Right ventricle myocardium superior (tissue), 1 donor: ENCODE results near the gene RAD51. TPM values are rescaled to one million over a fixed set of nuclear protein-coding genes. Genes with fewer than 3 reads are reported as not detected.

Source experiments
- ATAC-seq: fragments of 200-7000 bp; cut with Tn5 transposase; one replicate; pipeline ENCODE4 v1.9.1; 2020; ENCODE audit warnings: mild to moderate bottlenecking; ENCODE audit not compliant: poor library complexity
- DNase-seq: peaks from one replicate; pipeline ENCODE4 v3.0.0-alpha.2; 2020
- intact Hi-C: fragments of 100-400 bp; cut with DNase I; formaldehyde crosslinking; loops from one replicate; pipeline ENCODE4 v1.11.2; 2022
- total RNA-seq: library from RNA; stranded (reverse); fragmentation: NEBNext Ultra II Directional; extraction: Animal tissue kit (Norgen Biotek cat#: 25700); gene quantifications from one replicate; pipeline ENCODE4 v1.2.1, GENCODE V29; 2021
- donor health status: DM: no; HTN: yes; CAD: no; lungs with severe emphysema.

Gene RAD51
- total RNA-seq, 1 donor from 2014 or later, result 0.43 TPM

- intact Hi-C loops, result no loop called here
- DNase-seq (no peak), ATAC-seq (no peak)
Observed at GRCh38 chr15:40770147-40770721, 75.3 kb downstream of the RAD51 start.

- DNase-seq, result no peak
- no peak for ATAC-seq
- intact Hi-C loops, result no loop called here
Observed at GRCh38 chr15:40771242-40771641, 76.3 kb downstream of the RAD51 start.

GRCh38 chr15:40772014-40772413 is 77.0 kb downstream of the RAD51 start:
- intact Hi-C loops, result no loop called here
- DNase-seq (no peak), ATAC-seq (no peak)

- no peak for ATAC-seq
- DNase-seq, result no peak
- intact Hi-C loops, result no loop called here
Observed at GRCh38 chr15:40773496-40773895, 78.5 kb downstream of the RAD51 start.

- ATAC-seq, result no peak
- intact Hi-C loops, result no loop called here
- DNase-seq, result no peak
Observed at GRCh38 chr15:40773902-40774301, 78.9 kb downstream of the RAD51 start.

- intact Hi-C loops, result no loop called here
- ATAC-seq (no peak), DNase-seq (no peak)
Observed at GRCh38 chr15:40775007-40775406, 80.0 kb downstream of the RAD51 start.

GRCh38 chr15:40775740-40776536 is 81.0 kb downstream of the RAD51 start:
- DNase-seq, result no peak

GRCh38 chr15:40776537-40777141 is 81.7 kb downstream of the RAD51 start:
- intact Hi-C loops, result no loop called here
- ATAC-seq, result peak; percentile 29
- no peak for DNase-seq

More at GRCh38 chr15:40775740-40776536, 81.0 kb downstream of the RAD51 start:
- intact Hi-C loops, result no loop called here
- no peak for ATAC-seq

Other genes starting within 250 kb of the RAD51 start
- gene CHST14, start 224.2 kb upstream of the RAD51 start, total RNA-seq, result 7.5 TPM
- gene CCDC32, start 130.1 kb upstream of the RAD51 start, total RNA-seq, result 16.5 TPM
- 10.1 TPM for gene RPUSD2, start 125.9 kb upstream of the RAD51 start, total RNA-seq
- 0.51 TPM for gene KNL1, start 100.9 kb upstream of the RAD51 start, total RNA-seq
- gene RMDN3, start 60.1 kb downstream of the RAD51 start, total RNA-seq, result 17.3 TPM
- gene GCHFR, start 68.9 kb downstream of the RAD51 start, total RNA-seq, result 6.5 TPM
- 0.16 TPM for gene C15orf62, start 74.8 kb downstream of the RAD51 start, total RNA-seq
- gene ZFYVE19, start 111.9 kb downstream of the RAD51 start, total RNA-seq, result 26.4 TPM
- gene DNAJC17, start 112.3 kb downstream of the RAD51 start, total RNA-seq, result 16.1 TPM
- gene PPP1R14D, start 133.5 kb downstream of the RAD51 start, total RNA-seq, result not detected
- gene SPINT1, start 148.9 kb downstream of the RAD51 start, total RNA-seq, result 0.59 TPM
- not detected for gene RHOV, start 179.1 kb downstream of the RAD51 start, total RNA-seq
- 18.4 TPM for gene VPS18, start 199.3 kb downstream of the RAD51 start, total RNA-seq
- gene DLL4, start 234.2 kb downstream of the RAD51 start, total RNA-seq, result 10.7 TPM